GM12892 (cell line): ENCODE measurements around the gene PLXNC1.

Experiments used
- POLR2A ChIP-seq: IDR thresholded peaks from 2 replicates; pipeline ENCODE4 v1.6.1; 2011; ENCODE audit warnings: low read depth, low read length, control low read depth
- POLR2AphosphoS5 ChIP-seq: IDR thresholded peaks from 2 replicates; pipeline ENCODE4 v1.6.1; 2011; ENCODE audit warnings: low read depth, low read length, control low read depth
- TAF1 ChIP-seq: IDR thresholded peaks from 2 replicates; pipeline ENCODE4 v1.6.1; 2011; ENCODE audit warnings: low read depth, mild to moderate bottlenecking, control low read depth, low read length, borderline replicate concordance

- TF ChIP-seq POLR2AphosphoS5 (peak; percentile 46), TAF1 (no peak), POLR2A (peak; percentile 72)
These were observed 59.7 kb downstream of the PLXNC1 start for GRCh38 chr12:94207849-94208621.
